PFSK-1 (cell line): Measurements from ENCODE around the gene RBM6.

Experiments
- FOXP2 ChIP-seq: optimal IDR thresholded peaks from 2 replicates; pipeline ENCODE3; 2011; ENCODE audit warnings: borderline replicate concordance, control low read depth, inconsistent platforms; ENCODE audit not compliant: insufficient read depth; ENCODE audit errors: extremely low read length, extremely low read depth
- POLR2AphosphoS5 ChIP-seq: IDR thresholded peaks from 2 replicates; pipeline ENCODE4 v1.6.1; 2012; ENCODE audit warnings: low read depth, mild to moderate bottlenecking, control low read depth, low read length, moderate library complexity
- REST ChIP-seq, 2 experiments: IDR thresholded peaks; 2 replicates each; pipeline versions ENCODE4 v1.6.1 to v1.8.0; 2011 to 2012; ENCODE audit warnings: low read depth in 2 of 2, low read length in 2 of 2, control low read depth in 1 of 2, inconsistent platforms in 1 of 2, mild to moderate bottlenecking in 1 of 2, moderate library complexity in 1 of 2; ENCODE audit not compliant: insufficient read depth in 1 of 2
- SIN3A ChIP-seq: IDR thresholded peaks from 2 replicates; pipeline ENCODE4 v1.6.1; 2012; ENCODE audit warnings: mild to moderate bottlenecking, low read length, moderate library complexity, borderline replicate concordance; ENCODE audit not compliant: insufficient read depth
- TAF1 ChIP-seq: IDR thresholded peaks from 2 replicates; pipeline ENCODE4 v1.6.1; 2012; ENCODE audit warnings: low read length, control low read depth, borderline replicate concordance; ENCODE audit not compliant: insufficient read depth

RBM6 gene

GRCh38 chr3:50057756-50058155 is 117.8 kb downstream of the RBM6 start:
- TF ChIP-seq TAF1 = no peak
- no peak for TF ChIP-seq POLR2AphosphoS5
- no peak for TF ChIP-seq SIN3A
- TF ChIP-seq REST (IDR thresholded peaks at IDR 0.05; ENCODE audit: insufficient read depth in 1 of 2, low read depth in 2 of 2, low read length in 2 of 2) = no peak
- no peak for TF ChIP-seq FOXP2

DNA sequence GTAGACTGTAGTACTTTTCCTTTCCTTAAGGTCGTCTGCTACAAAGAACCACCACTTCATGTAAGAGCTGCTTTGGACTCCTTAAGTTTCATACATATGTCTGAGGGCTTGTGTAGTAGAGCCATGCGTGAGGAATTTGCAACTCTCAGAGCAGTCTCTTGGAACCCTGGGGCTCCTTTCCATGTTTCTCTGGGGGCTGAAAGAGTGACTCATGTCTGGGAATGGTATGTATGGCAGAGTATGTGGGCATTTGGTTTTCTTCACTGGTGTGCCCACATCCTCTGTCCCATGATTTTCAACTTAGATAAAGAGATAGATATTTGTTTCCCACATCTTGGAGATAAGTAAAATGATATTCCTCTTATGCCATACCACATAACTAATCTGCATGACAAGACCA is 128.2 kb downstream of the RBM6 start:
- TF ChIP-seq FOXP2 = no peak
- no peak for TF ChIP-seq POLR2AphosphoS5
- TF ChIP-seq TAF1 = no peak

- TF ChIP-seq FOXP2 (no peak), TAF1 (no peak), SIN3A (no peak), POLR2AphosphoS5 (no peak), REST (IDR thresholded peaks at IDR 0.05; ENCODE audit: insufficient read depth in 1 of 2, low read depth in 2 of 2, low read length in 2 of 2) (no peak)
Measured at GRCh38 chr3:50078091-50078490, 138.1 kb downstream of the RBM6 start.

DNA sequence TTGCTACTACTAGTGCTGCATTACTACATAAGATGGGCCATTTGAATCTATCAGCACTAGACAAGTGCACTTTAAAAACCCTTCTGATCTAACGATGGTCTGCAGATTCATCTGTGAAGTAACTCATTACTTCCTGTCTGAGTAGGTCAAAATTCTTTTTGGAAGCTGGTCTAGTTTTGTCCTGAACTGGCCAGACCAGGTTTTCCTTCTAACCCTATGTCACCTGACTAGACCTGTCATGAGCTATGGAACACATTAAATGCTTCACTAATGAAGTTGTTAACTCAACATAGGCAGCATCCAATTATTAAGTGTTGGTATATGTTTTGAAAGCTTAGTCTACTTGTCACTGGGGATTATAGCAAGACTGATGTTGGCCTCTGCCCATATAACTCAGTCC is 138.7 kb downstream of the RBM6 start:
- TF ChIP-seq FOXP2 (no peak), POLR2AphosphoS5 (no peak), REST (IDR thresholded peaks at IDR 0.05; ENCODE audit: insufficient read depth in 1 of 2, low read depth in 2 of 2, low read length in 2 of 2) (no peak), SIN3A (no peak), TAF1 (no peak)

GRCh38 chr3:50088725-50089608 is 149.0 kb downstream of the RBM6 start, which contains the start of gene RBM5:
Gene RBM5, plus strand, starts transcription at chr3:50088919. Its CDS starts 1,516 bp downstream, at chr3:50090435.
- TF ChIP-seq POLR2AphosphoS5 (peak; percentile 78), TAF1 (peak; percentile 72; the same call in 1 of the 2 replicates), FOXP2 (no peak), SIN3A (no peak), REST (IDR thresholded peaks at IDR 0.05; ENCODE audit: insufficient read depth in 1 of 2, low read depth in 2 of 2, low read length in 2 of 2) (no peak)
